Measurements from ENCODE around the gene LPP. TPM values are rescaled to one million over a fixed set of nuclear protein-coding genes. Genes with fewer than 3 reads are reported as not detected.

The LPP gene
- polyA plus RNA-seq, 1 donor (not counting 4 experiments of a cell fraction or from before 2014, with no cell fraction given), result 16.0 TPM

- DNase-seq (ENCODE audit: low read depth, low spot score) (no peak), FAIRE-seq (no peak)
- no peaks in the 10 kb centered on the region for H3K36me3 ChIP-seq (ENCODE audit: control insufficient read depth in 2 of 2, extremely low read depth in 1 of 2, insufficient read depth in 2 of 2, low read length in 2 of 2)
- H3K9me1 ChIP-seq (ENCODE audit: control insufficient read depth, extremely low read depth, insufficient read depth, low read length), result no peaks in the 10 kb centered on the region
- H3K27ac ChIP-seq (ENCODE audit: control insufficient read depth, insufficient read depth, low read length), result no peak overlapping the region
- no peak overlapping the region for H3K9ac ChIP-seq (ENCODE audit: control insufficient read depth, extremely low read depth, insufficient read depth, low read length)
- H2AFZ ChIP-seq (ENCODE audit: control insufficient read depth, low read length), result no peak overlapping the region
- TF ChIP-seq EZH2 (IDR thresholded peaks at IDR 0.05; ENCODE audit: low read length) (no peak), CTCF (optimal IDR thresholded peaks at IDR 0.05 in 1 of 3, IDR thresholded peaks at IDR 0.05 in 1 of 3, conservative IDR thresholded peaks at IDR 0.05 in 1 of 3; ENCODE audit: extremely low read depth in 1 of 3, insufficient read depth in 2 of 3, low read length in 3 of 3) (no peak)
- no peaks in the 10 kb centered on the region for H3K4me1 ChIP-seq (ENCODE audit: control insufficient read depth, extremely low read depth, insufficient read depth, low read length)
- H3K4me2 ChIP-seq (ENCODE audit: control insufficient read depth, extremely low read depth, insufficient read depth, low read depth, low read length), result no peak overlapping the region
- no peaks in the 10 kb centered on the region for H3K79me2 ChIP-seq (ENCODE audit: control insufficient read depth, insufficient read depth, low read length)
- H3K4me3 ChIP-seq (ENCODE audit: control insufficient read depth in 2 of 3, extremely low read depth in 1 of 3, insufficient read depth in 2 of 3, low read depth in 1 of 3, low read length in 3 of 3), result no peak overlapping the region
- dilution Hi-C loops (cut with MboI; ENCODE audit: extremely low pct_ligation_motif_present, low sequenced_read_pairs), result no loop called here
- no peaks in the 10 kb centered on the region for H3K9me3 ChIP-seq (ENCODE audit: control insufficient read depth, low read depth, low read length)
- H3K27me3 ChIP-seq (ENCODE audit: control insufficient read depth, extremely low read depth, insufficient read depth, low read length), result no peaks in the 10 kb centered on the region
- no peaks in the 10 kb centered on the region for H4K20me1 ChIP-seq (ENCODE audit: control insufficient read depth, extremely low read depth, insufficient read depth, low read length)
Measured at GRCh38 chr3:188706599-188706998, 552.6 kb downstream of the LPP start.

GRCh38 chr3:188707381-188708288, 553.7 kb downstream of the LPP start:
- H3K27me3 ChIP-seq (ENCODE audit: control insufficient read depth, extremely low read depth, insufficient read depth, low read length), result no peaks in the 10 kb centered on the region
- H3K4me1 ChIP-seq (ENCODE audit: control insufficient read depth, extremely low read depth, insufficient read depth, low read length), result no peaks in the 10 kb centered on the region
- DNase-seq (ENCODE audit: low read depth, low spot score) (no peak), FAIRE-seq (no peak)
- H2AFZ ChIP-seq (ENCODE audit: control insufficient read depth, low read length), result no peak overlapping the region
- TF ChIP-seq CTCF (optimal IDR thresholded peaks at IDR 0.05 in 1 of 3, IDR thresholded peaks at IDR 0.05 in 1 of 3, conservative IDR thresholded peaks at IDR 0.05 in 1 of 3; ENCODE audit: extremely low read depth in 1 of 3, insufficient read depth in 2 of 3, low read length in 3 of 3) (no peak), EZH2 (IDR thresholded peaks at IDR 0.05; ENCODE audit: low read length) (no peak)
- no peaks in the 10 kb centered on the region for H3K79me2 ChIP-seq (ENCODE audit: control insufficient read depth, insufficient read depth, low read length)
- H4K20me1 ChIP-seq (ENCODE audit: control insufficient read depth, extremely low read depth, insufficient read depth, low read length), result no peaks in the 10 kb centered on the region
- no peak overlapping the region for H3K27ac ChIP-seq (ENCODE audit: control insufficient read depth, insufficient read depth, low read length)
- H3K9me3 ChIP-seq (ENCODE audit: control insufficient read depth, low read depth, low read length), result no peaks in the 10 kb centered on the region
- H3K9ac ChIP-seq (ENCODE audit: control insufficient read depth, extremely low read depth, insufficient read depth, low read length), result no peak overlapping the region
- dilution Hi-C loops (cut with MboI; ENCODE audit: extremely low pct_ligation_motif_present, low sequenced_read_pairs), result no loop called here
- H3K4me3 ChIP-seq (ENCODE audit: control insufficient read depth in 2 of 3, extremely low read depth in 1 of 3, insufficient read depth in 2 of 3, low read depth in 1 of 3, low read length in 3 of 3), result no peak overlapping the region
- H3K36me3 ChIP-seq (ENCODE audit: control insufficient read depth in 2 of 2, extremely low read depth in 1 of 2, insufficient read depth in 2 of 2, low read length in 2 of 2), result no peaks in the 10 kb centered on the region
- no peak overlapping the region for H3K4me2 ChIP-seq (ENCODE audit: control insufficient read depth, extremely low read depth, insufficient read depth, low read depth, low read length)
- no peaks in the 10 kb centered on the region for H3K9me1 ChIP-seq (ENCODE audit: control insufficient read depth, extremely low read depth, insufficient read depth, low read length)

Measured in keratinocyte (primary cell).